Left ventricle myocardium inferior (tissue), 1 donor: ENCODE measurements around the gene NSD1. TPM values are rescaled to one million over a fixed set of nuclear protein-coding genes. Genes with fewer than 3 reads are reported as not detected.
A peak's percentile ranks its signal among the peaks of the same experiment; 100 is the strongest.

ENCODE experiments used
- DNase-seq: peaks from one replicate; pipeline ENCODE4 v3.0.0-alpha.2; 2020
- H3K27ac ChIP-seq: fragments of 200-600 bp; replicated peaks from 2 replicates; pipeline ENCODE4 v1.8.0; 2021
- H3K27me3 ChIP-seq: fragments of 200-600 bp; 2 replicates; pipeline ENCODE4 v1.8.0; 2021; ENCODE audit warnings: low read depth
- H3K36me3 ChIP-seq: fragments of 200-600 bp; 2 replicates; pipeline ENCODE4 v1.8.0; 2021
- H3K4me1 ChIP-seq: fragments of 200-600 bp; 2 replicates; pipeline ENCODE4 v1.8.0; 2021
- H3K4me3 ChIP-seq: fragments of 200-600 bp; 2 replicates; pipeline ENCODE4 v1.8.0; 2021; ENCODE audit warnings: mild to moderate bottlenecking, moderate library complexity
- H3K9me3 ChIP-seq: fragments of 200-600 bp; replicated peaks from 2 replicates; pipeline ENCODE4 v1.8.0; 2021
- intact Hi-C: fragments of 100-400 bp; cut with micrococcal nuclease; formaldehyde crosslinking; loops from one replicate; pipeline ENCODE4 v1.11.0; 2022
- total RNA-seq: library from RNA; stranded (reverse); fragmentation: NEBNext Ultra II Directional; extraction: Animal tissue kit (Norgen Biotek cat#: 25700); gene quantifications from one replicate; pipeline ENCODE4 v1.2.1, GENCODE V29; 2021
- TF ChIP-seq, protein P1 (sequence below): fragments of 200-600 bp; IDR thresholded peaks from 2 replicates; pipeline ENCODE4 v1.8.0; 2021; ENCODE audit warnings: antibody characterized with exemption, mild to moderate bottlenecking, borderline replicate concordance
- donor health status: DM: no; HTN: yes; CAD: no; lungs with severe emphysema.

NSD1 gene
- total RNA-seq, 1 donor from 2014 or later = 40.8 TPM

DNA sequence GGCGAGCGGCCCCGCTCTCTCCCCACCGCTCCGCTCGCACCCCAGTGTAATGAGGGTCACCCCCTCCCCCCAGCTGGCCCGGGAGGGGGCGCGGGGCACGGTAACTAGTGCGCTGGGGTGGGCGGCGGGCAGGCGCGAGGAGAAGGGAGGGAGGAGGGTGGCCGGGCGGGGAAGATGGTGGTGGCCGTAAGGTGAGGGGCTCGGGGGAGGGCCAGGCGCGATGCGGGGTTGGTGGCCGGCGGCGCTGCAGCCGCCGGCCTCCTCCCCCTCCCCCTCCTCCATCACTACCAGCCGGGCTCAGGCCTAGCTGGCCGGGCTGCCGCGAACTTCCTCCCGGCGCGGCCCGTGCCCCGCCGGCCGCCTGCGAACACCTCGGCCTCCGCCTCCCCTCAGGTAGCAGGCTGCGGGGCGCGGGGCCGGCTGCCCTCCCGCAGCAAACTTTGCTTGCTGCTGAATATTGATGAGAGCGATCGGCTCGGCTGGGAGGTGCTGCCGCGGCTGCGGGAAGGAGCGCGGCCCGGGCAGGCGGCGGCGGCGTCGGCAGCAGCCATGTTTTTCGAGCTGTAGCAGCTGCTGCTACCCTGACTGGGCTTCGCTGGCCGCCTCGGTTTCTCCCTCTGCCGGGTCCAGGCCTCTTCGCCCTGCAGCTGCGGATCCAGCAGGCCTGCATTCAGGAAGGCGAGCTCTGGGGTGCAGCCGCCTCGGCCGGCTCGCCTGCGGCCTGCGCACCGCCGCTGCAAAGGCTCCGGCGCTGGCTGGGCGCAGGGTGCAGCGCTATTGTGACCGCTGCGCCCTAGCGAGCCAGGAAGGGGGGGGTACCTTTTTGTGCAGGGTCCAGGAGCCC lies 502 bp downstream of the NSD1 start:
- intact Hi-C loops = no loop called here
- Histone ChIP-seq H3K27ac (peak overlapping the region; percentile 94), H3K36me3 (peaks cover 33% of the 10 kb centered on the region), H3K27me3 (no peaks in the 10 kb centered on the region), H3K9me3 (no peaks in the 10 kb centered on the region), H3K4me1 (peaks cover 62% of the 10 kb centered on the region), H3K4me3 (peak overlapping the region; percentile 74)
- TF ChIP-seq, protein P1, sequence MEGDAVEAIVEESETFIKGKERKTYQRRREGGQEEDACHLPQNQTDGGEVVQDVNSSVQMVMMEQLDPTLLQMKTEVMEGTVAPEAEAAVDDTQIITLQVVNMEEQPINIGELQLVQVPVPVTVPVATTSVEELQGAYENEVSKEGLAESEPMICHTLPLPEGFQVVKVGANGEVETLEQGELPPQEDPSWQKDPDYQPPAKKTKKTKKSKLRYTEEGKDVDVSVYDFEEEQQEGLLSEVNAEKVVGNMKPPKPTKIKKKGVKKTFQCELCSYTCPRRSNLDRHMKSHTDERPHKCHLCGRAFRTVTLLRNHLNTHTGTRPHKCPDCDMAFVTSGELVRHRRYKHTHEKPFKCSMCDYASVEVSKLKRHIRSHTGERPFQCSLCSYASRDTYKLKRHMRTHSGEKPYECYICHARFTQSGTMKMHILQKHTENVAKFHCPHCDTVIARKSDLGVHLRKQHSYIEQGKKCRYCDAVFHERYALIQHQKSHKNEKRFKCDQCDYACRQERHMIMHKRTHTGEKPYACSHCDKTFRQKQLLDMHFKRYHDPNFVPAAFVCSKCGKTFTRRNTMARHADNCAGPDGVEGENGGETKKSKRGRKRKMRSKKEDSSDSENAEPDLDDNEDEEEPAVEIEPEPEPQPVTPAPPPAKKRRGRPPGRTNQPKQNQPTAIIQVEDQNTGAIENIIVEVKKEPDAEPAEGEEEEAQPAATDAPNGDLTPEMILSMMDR = no peak
- peak; percentile 52 for DNase-seq

DNA sequence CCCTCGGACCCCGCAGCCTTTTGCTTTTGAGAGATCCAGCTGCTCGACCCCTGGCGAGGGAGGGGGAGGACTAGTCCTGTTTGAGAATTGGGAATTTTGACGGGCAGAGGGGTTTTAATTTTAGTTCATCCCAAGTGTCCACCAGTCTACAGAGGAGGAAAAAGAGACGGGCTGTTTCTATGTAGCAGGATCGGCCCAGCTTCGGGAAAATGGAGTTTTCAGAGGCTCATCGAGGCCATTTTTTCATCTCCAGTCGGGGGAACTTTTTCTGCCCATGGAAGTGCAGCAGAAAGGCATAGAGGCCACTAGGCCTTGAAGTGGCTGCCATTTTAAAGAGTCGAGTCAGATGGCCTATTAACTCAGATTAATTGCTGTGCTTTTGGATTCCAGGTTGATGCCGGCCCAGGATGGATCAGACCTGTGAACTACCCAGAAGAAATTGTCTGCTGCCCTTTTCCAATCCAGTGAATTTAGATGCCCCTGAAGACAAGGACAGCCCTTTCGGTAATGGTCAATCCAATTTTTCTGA lies 1.2 kb downstream of the NSD1 start:
- TF ChIP-seq, protein P1 = no peak
- intact Hi-C loops = no loop called here

DNA sequence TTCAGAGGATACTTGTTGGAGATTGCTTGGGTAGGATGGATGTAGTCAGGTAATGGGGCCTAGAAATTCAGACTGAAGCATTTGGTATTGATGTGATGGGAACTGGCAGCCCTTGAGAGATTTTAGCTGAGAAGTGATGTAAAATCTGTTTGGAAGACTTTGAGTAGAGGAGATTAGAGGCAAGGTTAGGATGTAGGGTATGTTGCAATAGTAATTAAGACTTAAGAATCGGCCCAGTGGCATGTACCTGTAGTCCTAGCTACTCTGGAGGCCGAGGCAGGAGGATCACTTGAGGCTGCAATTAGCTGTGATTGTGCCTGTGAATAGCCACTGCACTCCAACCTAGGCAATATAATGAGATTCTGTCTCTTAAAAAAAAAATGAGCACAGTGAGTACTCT lies 6.7 kb downstream of the NSD1 start:
- Histone ChIP-seq H3K4me1 (peaks cover 74% of the 10 kb centered on the region), H3K27me3 (no peaks in the 10 kb centered on the region), H3K4me3 (no peak overlapping the region), H3K27ac (no peak overlapping the region), H3K9me3 (no peaks in the 10 kb centered on the region), H3K36me3 (peaks cover 60% of the 10 kb centered on the region)
- TF ChIP-seq, protein P1 = no peak
- intact Hi-C loops = no loop called here
- DNase-seq = no peak

More for the DNA sequence above, 1.2 kb downstream of the NSD1 start:
- peaks cover 69% of the 10 kb centered on the region for H3K4me1 ChIP-seq
- H3K27me3 ChIP-seq = no peaks in the 10 kb centered on the region
- no peak for DNase-seq
- peak overlapping the region; percentile 74 for H3K4me3 ChIP-seq
- peaks cover 33% of the 10 kb centered on the region for H3K36me3 ChIP-seq
- H3K27ac ChIP-seq = peak overlapping the region; percentile 94
- no peaks in the 10 kb centered on the region for H3K9me3 ChIP-seq

DNA sequence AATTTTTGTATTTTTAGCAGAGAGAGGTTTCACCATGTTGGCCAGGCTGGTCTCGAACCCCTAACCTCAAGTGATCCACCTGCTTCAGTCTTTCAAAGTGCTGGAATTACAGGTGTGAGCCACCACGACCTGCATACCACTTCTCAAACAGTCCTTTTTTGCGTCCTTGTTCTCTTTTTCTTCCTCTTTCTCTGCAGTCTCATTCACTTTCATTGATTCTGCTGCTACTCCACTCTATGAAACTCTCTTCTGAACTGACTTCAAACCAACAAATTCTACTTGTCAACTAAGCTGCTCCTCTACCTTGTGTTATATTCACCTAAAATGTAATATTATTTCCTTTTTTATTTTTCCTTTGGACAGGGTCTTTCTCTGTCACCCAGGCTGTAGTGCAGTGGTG lies 7.9 kb downstream of the NSD1 start:
- DNase-seq = no peak
- H3K4me3 ChIP-seq = no peak overlapping the region
- intact Hi-C loops = no loop called here
- TF ChIP-seq, protein P1 = no peak
- no peak overlapping the region for H3K27ac ChIP-seq
- H3K4me1 ChIP-seq = peaks cover 62% of the 10 kb centered on the region
- H3K27me3 ChIP-seq = no peaks in the 10 kb centered on the region
- no peaks in the 10 kb centered on the region for H3K9me3 ChIP-seq
- peaks cover 57% of the 10 kb centered on the region for H3K36me3 ChIP-seq

DNA sequence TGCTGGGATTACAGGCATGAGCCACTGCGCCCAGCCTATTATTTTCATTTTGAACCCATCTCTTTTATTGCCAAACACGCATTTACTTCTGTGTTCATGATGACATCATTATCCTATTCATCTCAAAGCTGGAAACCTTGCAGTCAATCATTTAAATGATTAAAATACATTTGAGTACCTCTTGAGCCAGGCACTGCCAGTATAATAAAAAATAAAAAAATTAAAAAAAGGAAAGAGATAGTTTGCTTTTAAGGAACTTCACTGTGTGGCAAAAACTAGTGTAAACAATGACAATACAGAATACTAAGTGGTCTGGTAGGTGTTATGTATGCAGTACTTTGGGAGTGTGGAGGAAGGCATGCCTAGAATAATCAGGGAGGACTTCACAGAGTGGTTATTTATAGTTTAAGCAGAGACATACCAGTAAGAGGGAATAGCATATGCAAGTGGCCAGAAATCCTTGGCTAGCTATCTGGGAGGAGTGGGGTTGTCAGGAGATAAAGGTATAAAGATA lies 8.6 kb downstream of the NSD1 start:
- no peaks in the 10 kb centered on the region for H3K27me3 ChIP-seq
- TF ChIP-seq, protein P1 = no peak
- H3K4me3 ChIP-seq = no peak overlapping the region
- H3K36me3 ChIP-seq = peaks cover 59% of the 10 kb centered on the region
- intact Hi-C loops = no loop called here
- H3K4me1 ChIP-seq = peaks cover 56% of the 10 kb centered on the region
- no peaks in the 10 kb centered on the region for H3K9me3 ChIP-seq
- DNase-seq = no peak
- H3K27ac ChIP-seq = peak overlapping the region; percentile 17
